Measurements from ENCODE around the gene GFRA1. TPM values are rescaled to one million over a fixed set of nuclear protein-coding genes. Genes with fewer than 3 reads are reported as not detected.
A peak's percentile ranks its signal among the peaks of the same experiment; 100 is the strongest.

GFRA1 gene
- polyA plus RNA-seq, 6 donors from 2014 or later = not detected

- Mint-ChIP-seq H3K4me1 (no peaks in the 10 kb centered on the region), H3K27ac (no peak overlapping the region), H3K27me3 (peaks cover 0 to 6% (median 0%) of the 10 kb centered on the region in 3 donors), H3K9me3 (no peaks in the 10 kb centered on the region), H3K4me3 (no peak overlapping the region), H3K36me3 (no peaks in the 10 kb centered on the region)
- ATAC-seq (ENCODE audit: low read depth in 2 of 2) = no peak
- DNase-seq = no peak
These were observed 56.3 kb downstream of the GFRA1 start for GRCh38 chr10:116216676-116217075.

GRCh38 chr10:116215651-116216050 is 57.4 kb downstream of the GFRA1 start:
- no peaks in the 10 kb centered on the region for H3K9me3 Mint-ChIP-seq
- peaks cover 0 to 6% (median 0%) of the 10 kb centered on the region in 3 donors for H3K27me3 Mint-ChIP-seq
- ATAC-seq (ENCODE audit: low read depth in 2 of 2) (no peak), DNase-seq (no peak)
- H3K4me3 Mint-ChIP-seq = no peak overlapping the region
- no peak overlapping the region for H3K27ac Mint-ChIP-seq
- H3K4me1 Mint-ChIP-seq = no peaks in the 10 kb centered on the region
- H3K36me3 Mint-ChIP-seq = no peaks in the 10 kb centered on the region

GRCh38 chr10:116211682-116212081 is 61.3 kb downstream of the GFRA1 start:
- H3K4me1 Mint-ChIP-seq = no peaks in the 10 kb centered on the region
- no peak for ATAC-seq (ENCODE audit: low read depth in 2 of 2)
- H3K36me3 Mint-ChIP-seq = no peaks in the 10 kb centered on the region
- peaks cover 0 to 5% (median 0%) of the 10 kb centered on the region in 7 donors for H3K9me3 Mint-ChIP-seq
- no peak overlapping the region for H3K27ac Mint-ChIP-seq
- DNase-seq = no peak
- no peak overlapping the region for H3K4me3 Mint-ChIP-seq
- peaks cover 0 to 6% (median 0%) of the 10 kb centered on the region in 3 donors for H3K27me3 Mint-ChIP-seq

DNA sequence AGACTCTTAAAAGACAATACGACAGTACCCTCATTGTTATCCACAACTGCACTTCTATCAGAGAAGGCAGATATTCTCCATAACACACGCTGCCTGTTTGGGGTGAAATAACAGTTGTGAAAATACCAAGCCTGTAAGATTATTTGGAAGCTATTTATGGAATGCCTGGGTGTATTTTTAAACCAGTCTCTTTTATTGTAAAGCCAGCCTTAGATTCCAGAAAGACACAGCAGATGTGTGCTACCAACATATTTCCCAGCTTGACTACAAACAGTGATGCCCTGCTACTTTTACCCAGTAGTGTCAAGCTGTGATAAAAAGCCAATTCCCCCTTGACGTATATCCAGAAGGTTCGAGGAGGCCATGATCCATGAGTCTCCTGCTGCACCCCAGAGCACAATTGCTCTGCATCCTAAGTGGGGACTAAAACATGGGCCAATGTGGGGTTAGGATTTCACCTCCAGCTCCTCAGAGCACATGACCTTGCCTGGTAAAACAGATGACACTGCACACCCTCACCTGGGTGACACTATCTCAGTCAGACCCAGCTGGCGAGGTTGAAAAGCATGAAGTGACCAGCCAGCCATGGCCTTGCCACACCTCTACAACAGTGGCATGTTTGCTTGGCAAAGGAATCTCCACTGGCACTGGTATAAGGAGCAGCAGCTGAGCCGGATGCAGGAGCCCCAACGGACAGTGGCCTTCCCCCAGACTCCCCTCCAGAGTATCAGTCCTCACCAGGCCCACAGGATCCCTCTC is 62.2 kb downstream of the GFRA1 start:
- no peak overlapping the region for H3K4me3 Mint-ChIP-seq
- no peak for ATAC-seq (ENCODE audit: low read depth in 2 of 2)
- H3K36me3 Mint-ChIP-seq = no peaks in the 10 kb centered on the region
- H3K27ac Mint-ChIP-seq = no peak overlapping the region
- H3K4me1 Mint-ChIP-seq = no peaks in the 10 kb centered on the region
- no peak for DNase-seq
- peaks cover 0 to 6% (median 0%) of the 10 kb centered on the region in 3 donors for H3K27me3 Mint-ChIP-seq
- peaks cover 0 to 5% (median 0%) of the 10 kb centered on the region in 7 donors for H3K9me3 Mint-ChIP-seq

- Mint-ChIP-seq H3K27ac (no peak overlapping the region), H3K4me3 (no peak overlapping the region), H3K36me3 (no peaks in the 10 kb centered on the region), H3K9me3 (peaks cover 0 to 5% (median 0%) of the 10 kb centered on the region in 7 donors), H3K4me1 (no peaks in the 10 kb centered on the region), H3K27me3 (peaks cover 0 to 6% (median 0%) of the 10 kb centered on the region in 3 donors)
- ATAC-seq (ENCODE audit: low read depth in 2 of 2) (no peak), DNase-seq (no peak)
These were observed 63.2 kb downstream of the GFRA1 start for GRCh38 chr10:116209781-116210180.

DNA sequence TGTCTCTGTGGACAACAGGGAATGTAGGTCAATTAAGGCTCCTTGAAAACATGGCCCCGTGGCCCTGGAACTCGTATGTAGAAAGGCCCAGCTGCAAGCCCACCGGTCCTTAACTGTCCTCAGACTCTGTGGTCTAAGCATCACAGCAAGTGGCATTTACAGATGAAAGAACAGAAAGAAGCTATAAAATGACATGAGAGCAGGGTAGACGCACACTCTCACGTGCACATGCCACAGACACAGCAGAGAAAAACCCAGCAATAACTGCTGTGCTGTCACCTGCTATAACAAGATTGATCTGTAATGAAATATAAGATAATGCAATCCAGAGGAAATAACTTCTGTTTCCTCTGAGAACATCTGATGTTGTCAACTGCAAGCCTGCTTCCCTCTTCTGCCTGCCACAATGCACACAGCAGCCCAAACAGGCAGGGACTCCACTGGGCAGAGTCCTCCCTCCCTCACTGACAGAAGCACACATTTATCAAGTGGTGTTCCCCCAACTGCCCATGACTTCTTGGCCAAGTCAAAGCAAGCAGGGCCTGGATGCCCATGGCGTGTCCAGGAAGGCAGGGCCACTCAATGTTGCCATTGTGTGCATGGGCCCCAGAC is 63.9 kb downstream of the GFRA1 start:
- no peak overlapping the region for H3K27ac Mint-ChIP-seq

DNA sequence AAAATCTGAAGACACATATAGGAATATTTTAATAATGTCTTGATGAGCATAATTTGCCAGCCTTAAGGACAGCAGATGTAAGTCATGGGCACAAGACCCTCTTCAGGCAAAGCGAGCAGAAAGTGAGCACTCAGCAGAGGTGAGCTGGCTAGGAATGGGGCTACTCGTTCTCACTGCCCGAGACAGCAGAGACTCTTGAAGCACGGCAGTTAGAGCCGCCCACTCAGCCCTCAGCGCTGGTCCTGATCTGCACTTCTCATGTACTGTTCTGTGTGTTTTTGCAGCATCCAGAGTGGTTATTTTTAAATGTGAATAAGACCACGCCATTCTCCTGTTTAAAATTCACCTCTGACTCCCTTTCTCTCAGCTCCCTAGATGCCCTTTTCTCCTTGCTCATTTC is 65.3 kb downstream of the GFRA1 start:
- no peaks in the 10 kb centered on the region for H3K36me3 Mint-ChIP-seq
- H3K4me3 Mint-ChIP-seq = no peak overlapping the region
- H3K4me1 Mint-ChIP-seq = no peaks in the 10 kb centered on the region
- DNase-seq (no peak), ATAC-seq (ENCODE audit: low read depth in 2 of 2) (no peak)
- H3K9me3 Mint-ChIP-seq = peaks cover 0 to 5% (median 0%) of the 10 kb centered on the region in 7 donors
- H3K27ac Mint-ChIP-seq = no peak overlapping the region
- peaks cover 0 to 3% (median 2%) of the 10 kb centered on the region in 3 donors for H3K27me3 Mint-ChIP-seq

More for the DNA sequence above, 63.9 kb downstream of the GFRA1 start:
- Mint-ChIP-seq H3K4me1 (no peaks in the 10 kb centered on the region), H3K36me3 (no peaks in the 10 kb centered on the region), H3K9me3 (peaks cover 0 to 5% (median 0%) of the 10 kb centered on the region in 7 donors), H3K4me3 (no peak overlapping the region), H3K27me3 (peaks cover 0 to 6% (median 0%) of the 10 kb centered on the region in 3 donors)
- ATAC-seq (ENCODE audit: low read depth in 2 of 2) (no peak), DNase-seq (no peak)

GRCh38 chr10:116203661-116204060 is 69.3 kb downstream of the GFRA1 start:
- Mint-ChIP-seq H3K4me1 (no peaks in the 10 kb centered on the region), H3K27me3 (peaks cover 0 to 8% (median 0%) of the 10 kb centered on the region in 3 donors), H3K27ac (no peak overlapping the region), H3K4me3 (no peak overlapping the region), H3K9me3 (peaks cover 0 to 11% (median 0%) of the 10 kb centered on the region in 7 donors), H3K36me3 (no peaks in the 10 kb centered on the region)
- ATAC-seq (ENCODE audit: low read depth in 2 of 2) (no peak), DNase-seq (no peak)

GRCh38 chr10:116201670-116202430 is 71.2 kb downstream of the GFRA1 start:
- no peaks in the 10 kb centered on the region for H3K4me1 Mint-ChIP-seq
- no peak overlapping the region for H3K27ac Mint-ChIP-seq
- H3K4me3 Mint-ChIP-seq = peak overlapping the region in 1 of 8 donors; percentile 1
- H3K36me3 Mint-ChIP-seq = no peaks in the 10 kb centered on the region
- ATAC-seq (ENCODE audit: low read depth in 2 of 2) = no peak
- H3K9me3 Mint-ChIP-seq = peaks cover 0 to 9% (median 2%) of the 10 kb centered on the region in 7 donors
- DNase-seq = no peak
- peaks cover 0 to 8% (median 0%) of the 10 kb centered on the region in 3 donors for H3K27me3 Mint-ChIP-seq

- no peak overlapping the region for H3K4me3 Mint-ChIP-seq
- H3K4me1 Mint-ChIP-seq = no peaks in the 10 kb centered on the region
These were observed 72.0 kb downstream of the GFRA1 start for GRCh38 chr10:116201011-116201410.

DNA sequence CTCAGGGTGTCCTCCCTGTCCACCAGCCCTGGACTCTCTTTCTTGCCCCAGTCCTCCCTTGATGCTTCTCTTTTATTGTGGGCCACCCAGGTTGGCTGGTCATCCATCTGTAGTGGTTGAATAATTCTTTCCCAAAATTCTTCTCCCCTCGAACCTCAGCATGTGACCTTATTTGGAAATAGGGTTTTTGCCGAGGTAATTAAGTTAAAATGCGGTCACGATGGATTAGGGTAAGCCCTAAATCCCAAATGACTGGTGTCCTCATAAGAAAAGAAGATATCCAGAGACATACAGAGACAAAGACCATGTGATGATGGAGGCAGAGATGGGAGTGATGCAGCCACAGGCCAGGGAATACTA is 74.3 kb downstream of the GFRA1 start:
- H3K4me1 Mint-ChIP-seq = no peaks in the 10 kb centered on the region

More at GRCh38 chr10:116201011-116201410, 72.0 kb downstream of the GFRA1 start:
- H3K27me3 Mint-ChIP-seq = peaks cover 0 to 8% (median 0%) of the 10 kb centered on the region in 3 donors
- DNase-seq (no peak), ATAC-seq (ENCODE audit: low read depth in 2 of 2) (no peak)
- no peak overlapping the region for H3K27ac Mint-ChIP-seq
- H3K9me3 Mint-ChIP-seq = peaks cover 0 to 9% (median 2%) of the 10 kb centered on the region in 7 donors
- H3K36me3 Mint-ChIP-seq = no peaks in the 10 kb centered on the region

GRCh38 chr10:116197946-116198675 is 74.9 kb downstream of the GFRA1 start:
- no peak overlapping the region for H3K4me3 Mint-ChIP-seq
- H3K9me3 Mint-ChIP-seq = peaks cover 8 to 21% (median 11%) of the 10 kb centered on the region in 7 donors
- ATAC-seq (ENCODE audit: low read depth in 2 of 2) (no peak), DNase-seq (no peak)
- H3K27ac Mint-ChIP-seq = no peak overlapping the region
- H3K4me1 Mint-ChIP-seq = no peaks in the 10 kb centered on the region
- peaks cover 0 to 8% (median 0%) of the 10 kb centered on the region in 3 donors for H3K27me3 Mint-ChIP-seq
- no peaks in the 10 kb centered on the region for H3K36me3 Mint-ChIP-seq

More for the DNA sequence above, 74.3 kb downstream of the GFRA1 start:
- Mint-ChIP-seq H3K27ac (no peak overlapping the region), H3K9me3 (peaks cover 8 to 21% (median 11%) of the 10 kb centered on the region in 7 donors), H3K36me3 (no peaks in the 10 kb centered on the region), H3K4me3 (no peak overlapping the region), H3K27me3 (peaks cover 0 to 8% (median 0%) of the 10 kb centered on the region in 3 donors)
- ATAC-seq (ENCODE audit: low read depth in 2 of 2) (no peak), DNase-seq (no peak)

DNA sequence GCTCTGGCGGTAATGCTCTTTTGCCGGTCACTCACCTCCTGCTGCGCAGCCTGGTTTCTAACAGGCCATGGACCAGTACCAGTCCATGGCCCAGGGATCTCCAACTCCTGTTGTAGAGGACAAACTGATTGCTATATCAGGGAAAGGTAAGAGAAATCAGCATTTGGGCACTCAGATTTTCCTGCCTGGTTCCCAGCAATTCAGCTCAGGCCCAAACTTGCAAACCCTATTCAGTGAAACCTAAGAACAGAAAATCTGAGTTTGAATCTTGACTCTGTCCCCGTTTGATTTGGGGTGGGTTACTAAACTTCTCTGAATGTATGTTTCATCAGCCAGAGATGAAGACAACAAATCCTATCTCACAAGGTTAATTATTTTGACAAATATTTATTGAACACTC is 77.4 kb downstream of the GFRA1 start:
- ATAC-seq (ENCODE audit: low read depth in 2 of 2) (no peak), DNase-seq (no peak)
- H3K27me3 Mint-ChIP-seq = peaks cover 0 to 2% (median 0%) of the 10 kb centered on the region in 3 donors
- H3K4me1 Mint-ChIP-seq = no peaks in the 10 kb centered on the region
- H3K9me3 Mint-ChIP-seq = peaks cover 4 to 21% (median 12%) of the 10 kb centered on the region in 7 donors
- no peaks in the 10 kb centered on the region for H3K36me3 Mint-ChIP-seq
- H3K4me3 Mint-ChIP-seq = no peak overlapping the region
- no peak overlapping the region for H3K27ac Mint-ChIP-seq

Measured in naive B cell (primary cell).